K562 (cell line): ENCODE results near the gene CCND3.

Experiments
- BCL6 ChIP-seq: fragments of 250-450 bp; sonication (Bioruptor Pico); IDR thresholded peaks from 2 replicates; pipeline ENCODE4 v1.4.0; 2020
- CBX2 ChIP-seq: fragments of 200-600 bp; sonication (generic); IDR thresholded peaks from one replicate; pipeline ENCODE4 v1.6.1; 2012; ENCODE audit warnings: mild to moderate bottlenecking, low read length, inconsistent platforms; ENCODE audit not compliant: insufficient read depth, poor library complexity, severe bottlenecking
- CREB1 ChIP-seq, 2 experiments: sonication (generic) in 1 of 2; formaldehyde crosslinking in 1 of 2; IDR thresholded peaks; 2 replicates each; pipeline versions ENCODE4 v1.6.1 to v1.8.0; 2012 to 2022; ENCODE audit warnings: inconsistent platforms in 1 of 2, mild to moderate bottlenecking in 1 of 2, missing genetic modification reagents in 1 of 2, moderate library complexity in 1 of 2
- CTCF ChIP-seq, 3 experiments: IDR thresholded peaks in 2 of 3; conservative IDR thresholded peaks in 1 of 3; 2 replicates each; pipeline ENCODE4 v1.5.1; 2011 to 2012; ENCODE audit warnings: low read length in 3 of 3, mild to moderate bottlenecking in 3 of 3, control low read depth in 2 of 3, improper control_type of control experiment in 1 of 3, inconsistent platforms in 1 of 3, low read depth in 1 of 3, mixed read lengths in 1 of 3, moderate library complexity in 1 of 3; ENCODE audit not compliant: insufficient read depth in 2 of 3
- CXXC5 ChIP-seq: fragments of 250-450 bp; sonication (Bioruptor Pico); IDR thresholded peaks from 2 replicates; pipeline ENCODE4 v1.8.0; 2022; ENCODE audit warnings: inconsistent platforms, mild to moderate bottlenecking, moderate library complexity
- EP300 ChIP-seq: IDR thresholded peaks from 2 replicates; pipeline ENCODE4 v1.6.1; 2012; ENCODE audit warnings: low read length, improper control_type of control experiment
- FOXP4 ChIP-seq: sonication (generic); formaldehyde crosslinking; IDR thresholded peaks from 2 replicates; pipeline ENCODE4 v1.8.0; 2022; ENCODE audit warnings: mild to moderate bottlenecking, missing genetic modification reagents, borderline replicate concordance
- RBBP5 ChIP-seq: fragments of 200-600 bp; sonication (generic); IDR thresholded peaks from 2 replicates; pipeline ENCODE4 v1.6.1; 2012; ENCODE audit warnings: borderline replicate concordance, mild to moderate bottlenecking, low read length, control low read depth, inconsistent platforms; ENCODE audit not compliant: insufficient read depth, poor library complexity, severe bottlenecking
- TCF7L2 ChIP-seq: fragments of 150-350 bp; IDR thresholded peaks from 2 replicates; pipeline ENCODE4 v1.6.1; 2016; ENCODE audit warnings: low read depth, mild to moderate bottlenecking, low read length, moderate library complexity
- TFAP4 ChIP-seq: sonication (generic); formaldehyde crosslinking; IDR thresholded peaks from 2 replicates; pipeline ENCODE4 v1.8.0; 2022; ENCODE audit warnings: missing genetic modification reagents, mild to moderate bottlenecking, moderate library complexity, borderline replicate concordance
- TFE3 ChIP-seq: fragments of 450-650 bp; formaldehyde crosslinking; IDR thresholded peaks from 2 replicates; pipeline ENCODE4 v1.4.0; 2020; ENCODE audit warnings: mild to moderate bottlenecking, mixed read lengths
- ZBTB1 ChIP-seq: sonication (generic); formaldehyde crosslinking; IDR thresholded peaks from 2 replicates; pipeline ENCODE4 v1.8.1; 2023; ENCODE audit warnings: missing genetic modification reagents, low read depth, mild to moderate bottlenecking, borderline replicate concordance
- ZBTB40 ChIP-seq, 2 experiments: fragments of 450-650 bp in 1 of 2; sonication (generic) in 1 of 2; formaldehyde crosslinking in 1 of 2; IDR thresholded peaks; 2 replicates each; pipeline versions ENCODE4 v1.7.1 to v1.9.0; 2016 to 2022; ENCODE audit warnings: inconsistent platforms in 1 of 2, mild to moderate bottlenecking in 1 of 2, missing genetic modification reagents in 1 of 2
- ZNF408 ChIP-seq: fragments of 250-450 bp; sonication (Bioruptor Pico); IDR thresholded peaks from 2 replicates; pipeline ENCODE4 v1.4.0; 2020; ENCODE audit warnings: low read depth, mild to moderate bottlenecking, moderate library complexity

- no peak for TF ChIP-seq ZBTB1 (CRISPR knock-in tag)
- no peak for TF ChIP-seq ZNF408
- TF ChIP-seq TFAP4 (CRISPR knock-in tag): no peak
- TF ChIP-seq EP300: no peak
- TF ChIP-seq RBBP5: no peak
- no peak for TF ChIP-seq CBX2
- TF ChIP-seq CTCF (IDR thresholded peaks at IDR 0.05 in 2 of 3, conservative IDR thresholded peaks at IDR 0.05 in 1 of 3; ENCODE audit: insufficient read depth in 2 of 3, low read depth in 1 of 3, low read length in 3 of 3): no peak
- TF ChIP-seq CXXC5 (CRISPR knock-in tag): no peak
- TF ChIP-seq TCF7L2: no peak
- no peak for TF ChIP-seq CREB1 (IDR thresholded peaks at IDR 0.05)
- TF ChIP-seq CREB1 (CRISPR knock-in tag; IDR thresholded peaks at IDR 0.05): no peak
- no peak for TF ChIP-seq BCL6
- no peak for TF ChIP-seq FOXP4 (CRISPR knock-in tag)
- no peak for TF ChIP-seq ZBTB40 (IDR thresholded peaks at IDR 0.05)
- no peak for TF ChIP-seq ZBTB40 (CRISPR knock-in tag; IDR thresholded peaks at IDR 0.05)
- no peak for TF ChIP-seq TFE3 (CRISPR knock-in tag)
Observed at GRCh38 chr6:41937472-41937860, 4.1 kb downstream of the CCND3 start.
